Measurements from ENCODE around the gene SUSD3. TPM values are rescaled to one million over a fixed set of nuclear protein-coding genes. Genes with fewer than 3 reads are reported as not detected.

The SUSD3 gene
- total RNA-seq, 6 experiments from 2014 or later = 6.5 to 51.5 (median 31.2) TPM

DNA sequence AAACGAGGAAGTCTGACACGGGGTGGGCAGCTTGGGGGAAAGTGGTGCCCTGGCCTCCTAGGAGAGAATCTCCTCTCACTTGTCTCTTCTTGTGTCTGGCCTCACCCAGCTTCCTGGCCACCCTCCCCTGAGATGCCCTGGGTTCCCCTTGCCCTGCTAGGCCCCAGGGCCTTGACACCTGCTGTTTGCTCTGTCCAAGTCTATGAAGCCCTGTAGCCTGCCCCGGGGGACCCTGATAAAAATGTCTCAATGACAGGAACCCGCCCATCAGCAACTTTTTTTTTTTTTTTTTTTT lies 35.0 kb upstream of the SUSD3 start:
- Histone ChIP-seq H3K27me3 (no peaks in the 10 kb centered on the region), H3K4me3 (no peak overlapping the region), H3K36me3 (no peaks in the 10 kb centered on the region), H3K4me1 (no peaks in the 10 kb centered on the region), H3K27ac (no peak overlapping the region), H3K9me3 (no peaks in the 10 kb centered on the region)
- ATAC-seq (no peak), DNase-seq (no peak)
- 83% methylated on average over 1 of the region's 4 CpGs for WGBS (ENCODE audit: insufficient coverage, low coverage, low lambda C conversion rate, missing lambda C conversion rate)
- intact Hi-C loops (cut with DNase I) = no loop called here
- TF ChIP-seq, protein P1, sequence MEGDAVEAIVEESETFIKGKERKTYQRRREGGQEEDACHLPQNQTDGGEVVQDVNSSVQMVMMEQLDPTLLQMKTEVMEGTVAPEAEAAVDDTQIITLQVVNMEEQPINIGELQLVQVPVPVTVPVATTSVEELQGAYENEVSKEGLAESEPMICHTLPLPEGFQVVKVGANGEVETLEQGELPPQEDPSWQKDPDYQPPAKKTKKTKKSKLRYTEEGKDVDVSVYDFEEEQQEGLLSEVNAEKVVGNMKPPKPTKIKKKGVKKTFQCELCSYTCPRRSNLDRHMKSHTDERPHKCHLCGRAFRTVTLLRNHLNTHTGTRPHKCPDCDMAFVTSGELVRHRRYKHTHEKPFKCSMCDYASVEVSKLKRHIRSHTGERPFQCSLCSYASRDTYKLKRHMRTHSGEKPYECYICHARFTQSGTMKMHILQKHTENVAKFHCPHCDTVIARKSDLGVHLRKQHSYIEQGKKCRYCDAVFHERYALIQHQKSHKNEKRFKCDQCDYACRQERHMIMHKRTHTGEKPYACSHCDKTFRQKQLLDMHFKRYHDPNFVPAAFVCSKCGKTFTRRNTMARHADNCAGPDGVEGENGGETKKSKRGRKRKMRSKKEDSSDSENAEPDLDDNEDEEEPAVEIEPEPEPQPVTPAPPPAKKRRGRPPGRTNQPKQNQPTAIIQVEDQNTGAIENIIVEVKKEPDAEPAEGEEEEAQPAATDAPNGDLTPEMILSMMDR (IDR thresholded peaks at IDR 0.05) = no peak
- TF ChIP-seq POLR2A (IDR thresholded peaks at IDR 0.05) = no peak

DNA sequence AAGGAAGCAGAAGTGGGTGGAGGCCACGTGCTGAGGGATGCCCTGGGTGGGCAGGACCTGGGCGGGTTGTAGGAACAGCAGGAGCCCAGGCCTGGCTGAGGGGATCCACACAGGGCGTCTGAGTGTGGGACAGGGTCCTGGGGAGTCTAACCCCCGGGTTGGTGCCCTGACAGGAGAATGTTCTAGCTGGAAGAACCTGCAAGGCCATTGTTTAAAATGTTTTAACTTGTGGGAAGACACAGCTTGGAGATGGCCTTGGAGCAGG lies 33.9 kb upstream of the SUSD3 start:
- intact Hi-C loops (cut with DNase I) = no loop called here
- TF ChIP-seq, protein P1 (IDR thresholded peaks at IDR 0.05) = no peak
- TF ChIP-seq POLR2A (IDR thresholded peaks at IDR 0.05) = no peak
- Histone ChIP-seq H3K4me3 (no peak overlapping the region), H3K9me3 (no peaks in the 10 kb centered on the region), H3K27ac (no peak overlapping the region), H3K4me1 (no peaks in the 10 kb centered on the region), H3K27me3 (no peaks in the 10 kb centered on the region), H3K36me3 (no peaks in the 10 kb centered on the region)
- DNase-seq = no peak
- no peak for ATAC-seq
- WGBS (ENCODE audit: insufficient coverage, low coverage, low lambda C conversion rate, missing lambda C conversion rate) = no CpG with 5 or more reads among the region's 4 CpGs

DNA sequence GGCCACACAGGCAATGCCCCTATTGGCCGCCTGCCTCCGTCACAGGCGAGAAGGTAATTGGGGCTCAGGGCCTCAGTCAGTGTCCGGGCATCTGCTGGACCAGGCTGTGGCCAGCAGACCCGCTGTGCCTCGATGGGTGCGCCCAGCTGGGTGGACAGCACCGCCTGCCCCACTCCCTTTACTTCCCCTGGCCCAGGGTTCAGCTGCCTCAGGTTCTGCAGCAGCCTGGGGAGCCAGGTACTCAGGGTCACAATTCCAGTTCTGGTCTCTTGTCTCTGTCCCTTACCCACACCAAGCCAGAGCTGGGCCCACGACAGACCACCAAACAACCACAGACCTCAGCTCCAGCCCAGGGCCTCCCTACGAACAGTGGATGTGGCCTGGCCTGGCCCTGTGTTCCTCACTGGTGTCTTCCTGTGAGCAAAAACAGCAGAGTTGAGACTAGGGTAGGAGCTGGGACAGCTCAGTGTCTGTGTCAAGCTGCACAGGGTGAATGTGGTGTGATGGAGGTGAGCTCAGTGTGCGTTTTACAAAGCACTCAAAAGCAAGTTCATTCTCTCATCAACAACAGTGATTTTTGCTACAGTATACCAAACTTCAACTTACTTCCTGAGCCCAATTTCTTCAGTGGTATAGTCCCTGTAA lies 33.4 kb upstream of the SUSD3 start:
- no peak overlapping the region for H3K27ac ChIP-seq

DNA sequence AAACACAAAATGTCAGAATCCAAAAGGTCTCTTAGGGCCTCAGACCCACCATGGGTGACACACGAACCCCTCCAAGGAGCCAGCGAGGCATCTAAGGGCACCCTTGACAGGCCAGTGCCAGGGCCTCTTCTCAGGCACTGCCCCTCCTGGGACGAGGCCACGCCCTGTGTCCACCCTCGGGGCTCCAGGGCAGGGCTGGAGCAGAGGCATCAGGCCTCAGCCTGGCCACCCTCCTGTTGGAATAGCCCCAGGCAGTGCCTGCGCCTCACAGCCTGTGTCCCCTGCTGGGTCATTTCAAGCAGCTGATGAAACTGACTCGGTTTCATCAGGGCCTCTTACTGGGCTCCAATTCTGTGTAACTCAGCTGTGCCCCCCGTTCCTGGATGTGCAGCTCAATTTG lies 32.8 kb upstream of the SUSD3 start:
- no CpG with 5 or more reads among the region's 8 CpGs for WGBS (ENCODE audit: insufficient coverage, low coverage, low lambda C conversion rate, missing lambda C conversion rate)
- TF ChIP-seq, protein P1 (IDR thresholded peaks at IDR 0.05) = no peak
- no peak for TF ChIP-seq POLR2A (IDR thresholded peaks at IDR 0.05)
- ATAC-seq = no peak

More for the DNA sequence above, 33.4 kb upstream of the SUSD3 start:
- Histone ChIP-seq H3K36me3 (no peaks in the 10 kb centered on the region), H3K4me3 (no peak overlapping the region), H3K27me3 (no peaks in the 10 kb centered on the region), H3K4me1 (no peaks in the 10 kb centered on the region), H3K9me3 (no peaks in the 10 kb centered on the region)
- intact Hi-C loops (cut with DNase I) = no loop called here
- no peak for TF ChIP-seq POLR2A (IDR thresholded peaks at IDR 0.05)
- TF ChIP-seq, protein P1 (IDR thresholded peaks at IDR 0.05) = no peak
- ATAC-seq (no peak), DNase-seq (no peak)
- WGBS (ENCODE audit: insufficient coverage, low coverage, low lambda C conversion rate, missing lambda C conversion rate) = 54% methylated on average over 2 of the region's 11 CpGs

DNA sequence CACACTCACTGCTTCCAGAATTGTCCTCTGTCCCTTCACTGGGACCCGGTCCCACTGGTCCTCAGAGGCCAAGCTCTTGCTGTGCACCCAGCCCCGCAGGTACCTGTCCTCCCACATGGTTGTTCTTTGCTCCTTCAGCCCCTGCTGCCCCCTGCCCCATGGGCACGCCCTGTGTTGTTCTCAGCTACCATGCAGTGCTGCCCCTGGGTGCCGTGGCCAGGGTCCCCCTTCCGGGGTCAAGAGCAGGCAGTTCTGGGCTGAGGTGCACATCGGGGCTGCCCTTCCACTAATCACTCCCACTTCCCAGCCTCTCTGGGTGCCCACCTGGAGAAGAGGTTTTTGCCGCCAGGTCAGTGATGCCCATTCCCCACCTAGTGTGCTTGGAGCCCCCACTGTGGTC lies 31.9 kb upstream of the SUSD3 start:
- ATAC-seq (no peak), DNase-seq (no peak)
- no peak for TF ChIP-seq POLR2A (IDR thresholded peaks at IDR 0.05)
- TF ChIP-seq, protein P1 (IDR thresholded peaks at IDR 0.05) = no peak
- Histone ChIP-seq H3K36me3 (no peaks in the 10 kb centered on the region), H3K4me3 (no peak overlapping the region), H3K27ac (no peak overlapping the region), H3K4me1 (no peaks in the 10 kb centered on the region), H3K9me3 (no peaks in the 10 kb centered on the region), H3K27me3 (no peaks in the 10 kb centered on the region)
- no CpG with 5 or more reads among the region's 7 CpGs for WGBS (ENCODE audit: insufficient coverage, low coverage, low lambda C conversion rate, missing lambda C conversion rate)
- intact Hi-C loops (cut with DNase I) = no loop called here

More for the DNA sequence above, 32.8 kb upstream of the SUSD3 start:
- intact Hi-C loops (cut with DNase I) = no loop called here
- no peak for DNase-seq
- Histone ChIP-seq H3K27me3 (no peaks in the 10 kb centered on the region), H3K36me3 (no peaks in the 10 kb centered on the region), H3K4me3 (no peak overlapping the region), H3K4me1 (no peaks in the 10 kb centered on the region), H3K27ac (no peak overlapping the region), H3K9me3 (no peaks in the 10 kb centered on the region)
